ENCODE data around the gene R3HDM4.

- TF ChIP-seq GATA3 (IDR thresholded peaks at IDR 0.05; ENCODE audit: low read depth, low read length), result no peak
- no peak for TF ChIP-seq GATA2 (IDR thresholded peaks at IDR 0.05; ENCODE audit: low read depth, low read length)
These were observed 16.3 kb upstream of the R3HDM4 start for GRCh38 chr19:929203-929890.

All from SH-SY5Y (cell line).